Peyer's patch (tissue), 4 donors: ENCODE measurements around the gene MRTO4.
A peak's percentile ranks its signal among the peaks of the same experiment; 100 is the strongest.

Experiments used
- CTCF ChIP-seq, 6 experiments: fragments of 450-650 bp in 4 of 6; fragments of 200-600 bp in 2 of 6; sonication (generic) in 1 of 6; IDR thresholded peaks; one replicate each; pipeline ENCODE4 v1.5.1; 2017 to 2019; ENCODE audit warnings: antibody characterized with exemption in 6 of 6, mild to moderate bottlenecking in 3 of 6, moderate library complexity in 1 of 6
- POLR2A ChIP-seq, 2 donors: fragments of 450-650 bp; IDR thresholded peaks; one replicate each; pipeline ENCODE4 v1.5.1; 2017; ENCODE audit warnings: antibody characterized with exemption in 2 of 2, mild to moderate bottlenecking in 2 of 2, moderate library complexity in 2 of 2

GRCh38 chr1:19251305-19252196, at the start of gene MRTO4, which contains the start of gene EMC1:
- TF ChIP-seq CTCF (IDR thresholded peaks at IDR 0.05): peak in 1 of 6 experiments; percentile 11
- peak; percentile 56 to 68 for TF ChIP-seq POLR2A (IDR thresholded peaks at IDR 0.05)
